K562 (cell line): ENCODE results near the gene NCR1. TPM values are rescaled to one million over a fixed set of nuclear protein-coding genes. Genes with fewer than 3 reads are reported as not detected.

Experiments
- ATF7 ChIP-seq: fragments of 450-650 bp; IDR thresholded peaks from 2 replicates; pipeline ENCODE4 v1.7.1; 2014; ENCODE audit warnings: mild to moderate bottlenecking, moderate library complexity
- BHLHE40 ChIP-seq: IDR thresholded peaks from 2 replicates; pipeline ENCODE4 v1.6.1; 2011; ENCODE audit warnings: low read length, improper control_type of control experiment
- CTCFL ChIP-seq: IDR thresholded peaks from 2 replicates; pipeline ENCODE4 v1.6.1; 2011; ENCODE audit warnings: borderline replicate concordance, low read depth, mild to moderate bottlenecking, moderate library complexity, low read length; ENCODE audit not compliant: insufficient read depth, poor library complexity, severe bottlenecking
- HNRNPLL ChIP-seq: fragments of 200-400 bp; formaldehyde crosslinking; IDR thresholded peaks from 2 replicates; pipeline ENCODE4 v1.6.1; 2017; ENCODE audit warnings: low read length, low read depth, mild to moderate bottlenecking; ENCODE audit not compliant: poor library complexity, severe bottlenecking
- HNRNPUL1 ChIP-seq: fragments of 200-400 bp; formaldehyde crosslinking; IDR thresholded peaks from 2 replicates; pipeline ENCODE4 v1.6.1; 2017; ENCODE audit warnings: low read length
- KHSRP ChIP-seq: fragments of 450-650 bp; IDR thresholded peaks from 2 replicates; pipeline ENCODE4 v1.6.1; 2017
- MAZ ChIP-seq, 2 experiments: fragments of 450-650 bp in 1 of 2; sonication (generic) in 1 of 2; formaldehyde crosslinking; IDR thresholded peaks in 1 of 2; conservative IDR thresholded peaks in 1 of 2; 2 replicates each; pipeline versions ENCODE4 v1.4.0 to v1.5.0; 2020; ENCODE audit warnings: mild to moderate bottlenecking in 1 of 2, missing genetic modification reagents in 1 of 2
- MYNN ChIP-seq, 2 experiments: sonication (generic); formaldehyde crosslinking in 1 of 2; IDR thresholded peaks; 2 replicates each; pipeline versions ENCODE4 v1.5.0 to v1.6.1; 2016 to 2020; ENCODE audit warnings: antibody characterized with exemption in 1 of 2, missing genetic modification reagents in 1 of 2
- RAD51 ChIP-seq: fragments of 450-650 bp; IDR thresholded peaks from 2 replicates; pipeline ENCODE4 v1.7.1; 2016; ENCODE audit warnings: low read depth, mild to moderate bottlenecking, borderline replicate concordance
- RBM34 ChIP-seq: fragments of 200-400 bp; formaldehyde crosslinking; IDR thresholded peaks from 2 replicates; pipeline ENCODE4 v1.6.1; 2018; ENCODE audit warnings: low read length, borderline replicate concordance; ENCODE audit not compliant: insufficient read depth
- SAFB ChIP-seq: fragments of 200-400 bp; formaldehyde crosslinking; IDR thresholded peaks from 2 replicates; pipeline ENCODE4 v1.6.1; 2017; ENCODE audit warnings: low read depth, low read length, borderline replicate concordance
- SMARCA4 ChIP-seq: fragments of 450-650 bp; IDR thresholded peaks from 2 replicates; pipeline ENCODE4 v1.6.1; 2016
- STAT5A ChIP-seq: IDR thresholded peaks from 2 replicates; pipeline ENCODE4 v1.6.1; 2012; ENCODE audit warnings: low read length, inconsistent platforms, borderline replicate concordance
- VEZF1 ChIP-seq: fragments of 200-800 bp; sonication (Bioruptor generic); IDR thresholded peaks from 2 replicates; pipeline ENCODE4 v1.6.1; 2017; ENCODE audit warnings: missing genetic modification characterization, missing compliant biosample characterization
- YBX1 ChIP-seq: fragments of 450-650 bp; IDR thresholded peaks from 2 replicates; pipeline ENCODE4 v1.7.1; 2016; ENCODE audit warnings: mild to moderate bottlenecking
- ZBTB11 ChIP-seq, 3 experiments: fragments of 200-800 bp in 1 of 3; fragments of 250-450 bp in 1 of 3; fragments of 450-650 bp in 1 of 3; sonication (Bioruptor Pico) in 1 of 3; sonication (Bioruptor generic) in 1 of 3; formaldehyde crosslinking in 1 of 3; IDR thresholded peaks; 2 replicates each; pipeline versions ENCODE4 v1.6.1 to v1.8.0; 2016 to 2022; ENCODE audit warnings: mild to moderate bottlenecking in 2 of 3, missing genetic modification characterization in 2 of 3, missing compliant biosample characterization in 1 of 3, moderate library complexity in 1 of 3
- polyA plus RNA-seq, 8 experiments: library from polyadenylated mRNA; depleted of rRNA in 4 of 8; stranded (reverse) in 5 of 8; unstranded in 3 of 8; fragments of >200 nt; fragmentation: Nextera tagmentation in 2 of 8; fragmentation: Illumina TruSeq in 1 of 8; extraction: Ambion mirVana in 2 of 8; extraction: Trizol in 1 of 8; gene quantifications; 2 replicates each; pipeline versions ENCODE4 v1.2.1 to v1.2.3, GENCODE V29; 2011 to 2014; ENCODE audit warnings: inconsistent platforms in 1 of 8, missing spikeins in 1 of 8
- total RNA-seq, 7 experiments: library from RNA; depleted of rRNA in 6 of 7; stranded (reverse); fragments of >200 nt in 6 of 7; fragmentation: Illumina TruSeq in 2 of 7; extraction: Trizol in 2 of 7; gene quantifications; 2 replicates each; pipeline versions ENCODE4 v1.2.1 to v1.2.3, GENCODE V29; 2011 to 2021; ENCODE audit warnings: low replicate concordance in 1 of 7
- TF ChIP-seq, protein P1 (sequence below): fragments of 450-650 bp; IDR thresholded peaks from 2 replicates; pipeline ENCODE4 v1.6.1; 2016; ENCODE audit warnings: mild to moderate bottlenecking
- TF ChIP-seq, protein P2 (sequence below): fragments of 450-650 bp; IDR thresholded peaks from 2 replicates; pipeline ENCODE4 v1.6.1; 2016

NCR1 gene
- total and polyA plus RNA-seq, 9 of the 15 experiments (the other 6 are each of a cell fraction or from before 2014, with no cell fraction given): 0.25 to 3.1 (median 1.2) TPM

DNA sequence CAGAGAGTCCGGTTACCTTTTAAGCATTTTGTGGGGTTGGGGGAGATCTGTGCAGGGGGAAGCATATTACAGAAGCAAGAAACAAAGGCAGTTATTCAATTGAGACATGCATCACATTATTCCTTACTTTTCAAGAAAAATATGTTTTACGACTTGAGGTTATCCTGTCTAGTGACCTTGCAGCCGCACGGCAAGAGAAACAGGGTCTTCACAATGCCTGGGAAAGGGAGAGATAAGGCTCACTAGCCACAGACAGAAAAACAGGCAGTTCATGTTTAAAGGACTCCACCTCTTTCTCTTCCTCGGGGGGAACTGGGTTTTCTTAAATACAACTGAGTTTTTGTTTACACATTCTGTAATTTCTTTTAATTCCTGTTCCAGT lies 536 bp upstream of the NCR1 start (continued):
- no peak for TF ChIP-seq BHLHE40
- no peak for TF ChIP-seq MAZ (CRISPR knock-in tag; conservative IDR thresholded peaks at IDR 0.05 in 1 of 2, IDR thresholded peaks at IDR 0.05 in 1 of 2)
- TF ChIP-seq HNRNPLL: no peak
- TF ChIP-seq, protein P1, sequence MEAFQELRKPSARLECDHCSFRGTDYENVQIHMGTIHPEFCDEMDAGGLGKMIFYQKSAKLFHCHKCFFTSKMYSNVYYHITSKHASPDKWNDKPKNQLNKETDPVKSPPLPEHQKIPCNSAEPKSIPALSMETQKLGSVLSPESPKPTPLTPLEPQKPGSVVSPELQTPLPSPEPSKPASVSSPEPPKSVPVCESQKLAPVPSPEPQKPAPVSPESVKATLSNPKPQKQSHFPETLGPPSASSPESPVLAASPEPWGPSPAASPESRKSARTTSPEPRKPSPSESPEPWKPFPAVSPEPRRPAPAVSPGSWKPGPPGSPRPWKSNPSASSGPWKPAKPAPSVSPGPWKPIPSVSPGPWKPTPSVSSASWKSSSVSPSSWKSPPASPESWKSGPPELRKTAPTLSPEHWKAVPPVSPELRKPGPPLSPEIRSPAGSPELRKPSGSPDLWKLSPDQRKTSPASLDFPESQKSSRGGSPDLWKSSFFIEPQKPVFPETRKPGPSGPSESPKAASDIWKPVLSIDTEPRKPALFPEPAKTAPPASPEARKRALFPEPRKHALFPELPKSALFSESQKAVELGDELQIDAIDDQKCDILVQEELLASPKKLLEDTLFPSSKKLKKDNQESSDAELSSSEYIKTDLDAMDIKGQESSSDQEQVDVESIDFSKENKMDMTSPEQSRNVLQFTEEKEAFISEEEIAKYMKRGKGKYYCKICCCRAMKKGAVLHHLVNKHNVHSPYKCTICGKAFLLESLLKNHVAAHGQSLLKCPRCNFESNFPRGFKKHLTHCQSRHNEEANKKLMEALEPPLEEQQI: no peak
- no peak for TF ChIP-seq HNRNPUL1
- TF ChIP-seq VEZF1 (CRISPR knock-in tag): 0 out of 2 replicates have a peak, but pooled peaks have one; percentile 37
- TF ChIP-seq YBX1: no peak
- no peak for TF ChIP-seq MYNN (IDR thresholded peaks at IDR 0.05)
- TF ChIP-seq MYNN (CRISPR knock-in tag; IDR thresholded peaks at IDR 0.05): no peak
- peak; percentile 22; the same call in 1 of the 2 replicates for TF ChIP-seq STAT5A
- no peak for TF ChIP-seq SAFB
- TF ChIP-seq ZBTB11 (CRISPR knock-in tag; IDR thresholded peaks at IDR 0.05): no peak
- peak; percentile 57 for TF ChIP-seq SMARCA4
- TF ChIP-seq ATF7: no peak
- no peak for TF ChIP-seq KHSRP
- no peak for TF ChIP-seq RAD51
- TF ChIP-seq, protein P2, sequence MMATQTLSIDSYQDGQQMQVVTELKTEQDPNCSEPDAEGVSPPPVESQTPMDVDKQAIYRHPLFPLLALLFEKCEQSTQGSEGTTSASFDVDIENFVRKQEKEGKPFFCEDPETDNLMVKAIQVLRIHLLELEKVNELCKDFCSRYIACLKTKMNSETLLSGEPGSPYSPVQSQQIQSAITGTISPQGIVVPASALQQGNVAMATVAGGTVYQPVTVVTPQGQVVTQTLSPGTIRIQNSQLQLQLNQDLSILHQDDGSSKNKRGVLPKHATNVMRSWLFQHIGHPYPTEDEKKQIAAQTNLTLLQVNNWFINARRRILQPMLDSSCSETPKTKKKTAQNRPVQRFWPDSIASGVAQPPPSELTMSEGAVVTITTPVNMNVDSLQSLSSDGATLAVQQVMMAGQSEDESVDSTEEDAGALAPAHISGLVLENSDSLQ: no peak
- no peak for TF ChIP-seq RBM34
- no peak for TF ChIP-seq CTCFL
